NCI-H82 treated with DMSO at 0.1 percent for 48 hours (cell line): ENCODE results near the gene COG5.
"Not testable (repeated sequence)": the region's sequence is repeated elsewhere in the genome, so short reads cannot be mapped to it uniquely, and the experiment has no call there.

Source experiments
- DNase-seq: peaks from one replicate; lab custom pipeline; 2025; ENCODE audit not compliant: unreplicated experiment; lab: John Stamatoyannopoulos, UW

Gene COG5

GRCh38 chr7:107286751-107287621, 276.7 kb downstream of the COG5 start:
- DNase-seq: no peak

DNA sequence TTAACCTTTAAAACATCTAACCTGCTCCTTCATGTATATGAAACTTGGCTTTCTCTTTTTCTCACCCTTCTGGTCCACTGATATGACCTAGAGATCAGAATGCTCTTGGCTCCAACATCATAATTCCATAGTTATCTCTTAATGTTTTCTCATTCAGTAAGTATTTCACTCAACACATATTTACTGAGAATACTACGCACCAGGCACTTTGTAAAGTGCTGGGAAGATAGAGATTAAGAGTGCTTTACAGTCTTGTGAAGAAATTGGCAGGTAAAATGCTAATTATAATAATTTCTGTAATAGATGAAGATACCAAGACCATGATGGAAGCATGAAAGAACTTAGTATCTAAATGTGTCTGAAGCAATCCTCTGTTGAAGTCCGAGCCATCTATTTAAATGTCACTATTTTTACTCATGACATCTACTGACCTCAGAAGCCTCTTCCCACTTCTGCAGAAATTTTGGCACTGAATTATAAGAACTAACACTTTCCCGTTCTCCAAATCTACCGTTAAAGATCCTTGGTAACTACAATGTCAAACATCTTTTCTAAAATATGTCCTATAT, 278.7 kb downstream of the COG5 start:
- DNase-seq: no peak

- no peak for DNase-seq
Observed at GRCh38 chr7:107277331-107277730, 286.4 kb downstream of the COG5 start.

DNA sequence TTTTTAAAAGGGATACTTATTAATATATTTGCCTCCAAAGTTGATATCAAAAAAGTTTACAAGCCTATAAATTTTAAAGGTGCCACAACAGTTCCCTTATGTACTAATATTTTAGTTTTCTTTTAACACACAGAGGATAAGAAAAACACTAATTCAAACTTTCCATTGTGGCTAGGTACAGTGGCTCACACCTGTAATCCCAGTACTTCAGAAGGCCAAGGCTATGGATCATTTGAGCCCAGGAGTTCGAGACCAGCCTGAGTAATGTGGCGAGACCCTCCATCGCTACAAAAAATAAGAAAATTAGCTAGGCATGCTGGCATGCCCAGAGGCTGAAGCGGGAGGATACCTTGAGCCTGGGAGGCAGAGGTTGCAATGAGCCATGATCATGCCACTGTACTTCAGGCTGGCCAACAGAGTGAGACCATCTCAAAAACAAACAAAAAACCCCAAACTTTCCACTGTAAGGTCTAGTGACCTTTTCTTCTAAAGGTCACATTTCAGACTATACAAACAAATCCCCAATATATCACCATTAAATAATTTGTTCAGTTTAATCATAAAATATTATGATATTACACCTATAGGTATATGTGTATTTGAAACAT, 287.4 kb downstream of the COG5 start:
- no peak for DNase-seq

DNA sequence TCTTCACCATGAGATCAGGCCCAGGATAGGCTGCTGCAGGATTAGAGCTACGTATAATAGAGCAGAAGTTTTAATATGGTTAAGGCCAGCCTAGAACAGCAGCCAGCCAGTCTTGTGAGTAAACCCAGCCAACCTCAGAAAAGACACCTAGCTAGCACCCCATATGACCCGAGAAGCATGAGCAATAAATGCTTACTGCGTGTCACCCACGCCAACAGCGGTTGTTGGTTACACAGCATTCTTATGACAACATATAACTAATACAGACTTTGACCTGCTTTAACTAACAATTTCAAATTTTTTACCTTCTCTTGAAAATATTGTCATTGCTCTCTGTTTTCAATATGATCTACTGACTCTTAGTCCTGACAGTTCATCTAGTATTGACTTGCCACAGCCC, 289.2 kb downstream of the COG5 start:
- DNase-seq: no peak

DNA sequence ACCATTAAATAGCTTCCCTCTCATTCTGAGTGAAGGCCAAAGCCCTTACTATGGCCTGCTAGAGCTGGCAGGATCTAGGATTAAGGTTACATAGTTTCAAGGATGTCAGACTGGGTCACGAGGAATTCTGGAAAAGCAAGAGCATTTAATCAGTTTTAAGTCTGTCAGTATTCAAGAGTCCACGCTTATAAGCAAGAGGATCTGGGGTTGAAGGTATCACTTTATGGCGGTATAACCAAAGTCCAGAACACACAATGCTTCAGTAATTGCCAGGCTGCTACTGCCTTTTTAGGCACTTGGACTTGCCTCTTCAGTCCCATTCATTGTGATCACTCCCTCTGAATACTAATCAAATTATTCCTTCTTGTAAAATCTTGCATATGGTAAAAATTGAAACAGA, 293.9 kb downstream of the COG5 start:
- DNase-seq: no peak

GRCh38 chr7:107268594-107268993, 295.1 kb downstream of the COG5 start:
- no peak for DNase-seq

GRCh38 chr7:107267138-107267537, 296.6 kb downstream of the COG5 start:
- DNase-seq: peak; percentile 33

GRCh38 chr7:107264723-107265122, 299.0 kb downstream of the COG5 start:
- DNase-seq: no peak

DNA sequence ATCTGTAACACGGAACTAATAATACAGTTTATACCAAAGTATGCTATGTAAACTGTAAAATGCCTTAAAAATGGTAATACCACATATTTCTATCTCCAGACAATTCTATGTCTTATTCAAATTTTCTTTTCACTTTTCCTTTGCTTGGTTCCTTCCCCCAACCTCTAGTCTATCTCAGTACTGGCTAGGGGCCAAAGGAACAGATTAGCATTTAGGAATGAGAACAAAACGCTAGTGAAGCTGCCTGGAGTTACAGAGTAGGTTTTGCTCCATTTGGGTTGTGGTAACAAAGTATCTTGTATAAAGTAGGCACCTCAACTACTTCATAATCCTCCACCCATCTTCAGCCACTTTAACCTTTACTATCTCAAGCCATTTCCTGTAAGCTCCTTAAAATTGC, 300.9 kb downstream of the COG5 start:
- DNase-seq: peak; percentile 22

DNA sequence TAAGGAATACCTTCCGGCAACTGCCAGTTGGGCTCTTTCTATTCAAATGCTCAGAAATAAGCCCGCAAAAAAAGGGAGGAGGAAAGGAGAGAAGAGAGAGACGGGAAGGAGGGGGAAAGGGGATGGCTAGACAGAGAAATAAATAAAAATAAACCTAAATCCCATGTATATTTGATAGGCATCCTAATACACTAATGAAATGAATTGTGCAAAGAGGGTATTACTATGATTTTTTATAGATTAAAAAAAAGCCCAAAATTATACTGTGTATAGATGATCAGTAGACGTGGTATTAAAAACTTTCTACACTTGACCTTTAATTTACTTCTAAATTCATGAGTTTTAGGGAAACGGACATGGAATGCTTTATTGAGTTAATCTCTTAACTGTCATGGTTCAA, 305.0 kb downstream of the COG5 start:
- no peak for DNase-seq

DNA sequence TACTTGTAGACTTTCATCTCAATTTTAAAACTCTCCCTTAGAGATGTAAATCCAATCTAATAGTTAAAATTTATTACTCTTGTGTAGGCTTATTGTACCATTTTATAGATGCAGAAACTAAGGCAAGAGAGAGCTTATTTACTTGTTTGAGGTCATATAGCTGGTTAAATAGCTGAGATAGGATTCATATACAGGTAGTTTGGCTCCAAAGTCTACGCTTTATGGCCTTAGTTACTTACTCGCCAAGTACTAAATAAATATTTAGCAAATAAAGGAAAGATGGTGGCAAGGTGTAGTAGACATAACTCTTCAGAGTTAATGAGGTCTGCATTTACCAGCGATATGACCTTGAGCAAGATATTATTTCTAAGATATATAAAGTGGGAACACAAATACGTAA, 308.1 kb downstream of the COG5 start:
- no peak for DNase-seq

DNA sequence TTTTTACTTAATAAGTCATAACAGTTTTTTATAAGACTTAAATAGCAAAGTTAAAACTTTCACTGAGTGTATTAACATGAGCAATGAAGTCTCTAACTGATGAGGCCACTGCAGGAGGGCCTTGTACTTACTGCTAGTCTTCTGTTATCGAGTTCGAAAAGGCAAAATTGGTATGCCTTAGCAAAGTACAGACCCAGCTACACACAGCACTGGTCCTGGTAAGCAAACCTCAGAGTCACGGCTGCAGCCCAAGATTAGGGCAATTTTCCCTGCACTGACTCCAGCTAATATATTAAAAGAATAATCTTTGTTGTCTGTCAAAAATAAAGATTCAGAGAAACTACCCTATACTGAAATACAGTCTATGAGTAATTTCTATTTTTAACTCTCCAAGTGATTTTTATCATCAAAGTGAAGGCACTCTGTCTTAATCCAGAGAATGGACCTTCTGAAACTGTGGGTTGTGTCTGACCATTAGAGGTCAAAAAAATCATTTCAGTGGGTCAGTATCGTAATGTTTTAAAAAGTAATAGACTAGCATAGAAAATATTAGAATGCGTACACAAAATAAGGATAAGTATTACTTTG, 309.2 kb downstream of the COG5 start:
- DNase-seq: no peak

DNA sequence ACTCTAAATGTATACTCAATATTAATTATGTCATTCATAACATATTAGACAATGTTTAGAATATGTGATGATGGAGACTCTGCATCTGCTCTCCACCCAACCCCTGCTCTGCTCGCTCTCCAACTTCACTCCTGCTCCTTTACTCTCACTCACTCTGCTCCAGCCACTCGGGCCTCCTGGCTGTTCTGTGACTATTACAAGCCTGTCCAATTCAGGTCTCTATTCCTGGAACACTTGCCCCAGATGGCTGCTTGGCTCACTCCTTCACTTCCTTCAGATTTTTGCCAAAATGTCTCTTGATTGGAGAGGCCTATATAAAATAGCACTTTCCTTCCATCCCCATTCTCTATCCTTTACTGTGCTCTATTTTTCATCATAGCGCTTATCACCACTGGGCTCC, 310.1 kb downstream of the COG5 start:
- no peak for DNase-seq

- DNase-seq: no peak
Observed at GRCh38 chr7:107251963-107252362, 311.8 kb downstream of the COG5 start.

DNA sequence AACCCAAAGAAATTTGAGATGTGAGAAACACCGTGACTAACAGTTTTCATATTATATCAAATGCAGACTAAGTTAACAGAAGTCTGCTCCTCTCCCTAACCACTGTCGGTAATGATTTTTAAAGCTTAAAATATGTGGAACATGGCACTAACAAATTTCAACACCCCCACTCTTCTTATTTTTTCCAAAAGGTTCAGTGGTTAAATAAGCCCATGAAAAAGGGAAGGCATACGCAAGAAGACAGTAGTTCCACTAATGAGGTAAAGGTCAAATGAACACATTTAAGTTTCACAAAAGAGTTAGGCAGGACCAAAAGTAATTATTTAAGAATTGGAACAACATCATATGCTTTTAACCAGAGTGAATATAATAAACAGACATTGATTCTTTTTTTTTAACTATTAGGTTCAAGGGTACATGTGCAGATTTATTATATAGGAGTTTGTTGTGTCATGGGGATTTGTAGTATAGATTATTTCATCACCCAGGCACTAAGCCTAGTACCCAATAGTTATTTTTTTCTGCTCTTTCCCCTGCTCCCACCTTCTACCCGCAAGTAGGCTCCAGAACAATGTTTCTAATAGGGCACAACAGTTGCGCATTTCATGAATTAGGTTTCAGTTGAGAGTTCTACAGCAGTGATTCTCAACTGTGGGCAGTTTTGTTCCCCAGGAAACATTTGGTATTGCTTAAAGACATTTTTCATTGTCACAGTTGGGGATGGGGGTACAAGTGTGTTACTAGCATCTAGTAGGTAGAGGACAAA, 315.0 kb downstream of the COG5 start:
- DNase-seq: no peak

DNA sequence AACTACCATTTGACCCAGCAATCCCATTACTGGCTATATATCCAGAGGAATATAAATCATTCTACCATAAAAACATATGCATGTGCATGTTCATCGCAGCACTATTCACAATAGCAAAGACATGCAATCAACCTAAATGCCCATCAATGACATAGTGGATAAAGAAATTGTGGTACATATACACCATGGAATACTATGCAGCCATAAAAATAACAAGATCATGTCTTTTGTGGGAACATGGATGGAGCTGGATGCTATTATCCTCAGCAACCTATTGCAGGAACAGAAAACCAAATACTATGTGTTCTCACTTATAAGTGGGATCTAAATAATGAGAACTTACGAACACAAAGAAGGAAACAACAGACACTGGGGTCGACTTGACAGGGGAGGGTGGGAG, 316.9 kb downstream of the COG5 start:
- DNase-seq: not testable (repeated sequence)

GRCh38 chr7:107244613-107245012, 319.1 kb downstream of the COG5 start:
- DNase-seq: no peak

DNA sequence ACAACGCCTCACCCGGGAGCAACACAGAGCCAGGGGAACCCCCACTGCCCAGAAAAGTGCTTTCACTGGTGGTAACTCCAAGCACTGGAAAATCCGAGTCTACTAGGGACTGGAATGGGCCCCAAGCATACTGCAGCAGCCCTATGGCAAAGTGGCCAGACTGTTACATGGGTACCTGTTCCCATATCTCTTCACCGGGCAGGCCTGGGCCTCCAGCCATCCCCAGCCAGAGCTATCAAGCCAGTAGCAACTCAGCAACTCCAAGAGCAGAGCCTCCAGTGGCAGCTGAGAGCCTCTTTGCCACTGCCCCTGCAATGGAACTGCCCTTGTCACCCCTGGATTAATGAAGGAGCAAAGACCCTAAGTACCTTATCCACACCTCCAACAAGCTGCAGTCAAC, 321.5 kb downstream of the COG5 start:
- DNase-seq: no peak

DNA sequence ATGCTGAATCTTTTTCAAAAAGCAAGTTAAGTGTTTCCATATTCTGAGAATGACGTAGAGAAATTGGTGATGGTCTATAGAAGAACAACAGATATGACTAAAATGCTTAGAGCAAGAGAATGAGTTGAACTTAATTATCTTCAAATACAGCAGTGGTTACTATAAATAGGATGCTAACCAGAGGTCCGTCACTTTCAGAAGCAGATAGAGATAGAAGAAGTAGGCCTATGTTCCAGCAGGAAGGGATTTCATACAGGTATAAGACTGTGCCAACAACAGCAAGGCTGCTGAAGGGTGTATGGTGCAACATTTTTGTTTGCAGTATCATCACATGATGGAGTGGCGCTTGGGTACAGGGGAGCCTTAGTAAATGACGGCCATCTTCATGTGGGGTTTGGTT, 326.3 kb downstream of the COG5 start:
- DNase-seq: no peak

DNA sequence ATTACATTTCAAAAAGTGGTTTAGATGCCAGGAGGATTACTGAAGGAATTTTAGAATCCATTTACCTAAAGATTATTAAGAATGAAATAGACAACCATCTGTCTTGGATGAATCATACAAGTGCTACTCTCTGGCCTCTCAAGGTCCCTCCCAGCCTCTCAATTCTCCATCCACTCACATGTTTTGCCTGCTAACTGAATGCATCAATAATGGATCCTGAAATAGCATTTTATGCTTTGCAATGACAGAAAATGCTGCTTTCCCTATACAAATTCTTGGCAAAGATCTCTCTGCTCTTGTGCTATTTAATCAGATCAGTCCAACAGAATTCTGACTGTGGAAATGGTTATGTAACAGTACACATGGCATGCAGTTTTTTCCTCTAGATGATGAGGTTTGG, 326.9 kb downstream of the COG5 start:
- peak; percentile 33 for DNase-seq
